OCI-LY1 (cell line): ENCODE measurements around the gene VAV2.

ENCODE experiments used
- H2AFZ ChIP-seq: fragments of 200-600 bp; sonication (generic), shearing (Covaris generic); 2 replicates; pipeline ENCODE4 v1.6.0; 2014; ENCODE audit warnings: antibody characterized with exemption, mild to moderate bottlenecking, low read length
- H3F3A ChIP-seq: fragments of 200-600 bp; sonication (generic), shearing (Covaris generic); 2 replicates; pipeline ENCODE4 v1.6.0; 2014; ENCODE audit warnings: mild to moderate bottlenecking, antibody characterized with exemption, low read length, moderate library complexity; ENCODE audit not compliant: insufficient read depth
- H3K27ac ChIP-seq: fragments of 200-600 bp; sonication (generic); 2 replicates; pipeline ENCODE4 v1.5.1; 2014; ENCODE audit warnings: low read length, mixed run types, mild to moderate bottlenecking, low read depth; ENCODE audit not compliant: poor library complexity, severe bottlenecking
- H3K27me3 ChIP-seq: fragments of 200-600 bp; sonication (generic); 2 replicates; pipeline ENCODE4 v1.6.0; 2014; ENCODE audit warnings: antibody characterized with exemption, mild to moderate bottlenecking, low read length, moderate library complexity; ENCODE audit not compliant: insufficient read depth
- H3K36me3 ChIP-seq: fragments of 200-600 bp; sonication (generic); 2 replicates; pipeline ENCODE4 v1.6.1; 2014; ENCODE audit warnings: mild to moderate bottlenecking, antibody characterized with exemption, low read length, moderate library complexity, mixed read lengths; ENCODE audit not compliant: insufficient read depth
- H3K4me1 ChIP-seq: fragments of 200-600 bp; sonication (generic); 2 replicates; pipeline ENCODE4 v1.5.1; 2014; ENCODE audit warnings: mild to moderate bottlenecking, low read length, moderate library complexity; ENCODE audit not compliant: insufficient read depth, severe bottlenecking
- H3K4me2 ChIP-seq: fragments of 200-600 bp; sonication (generic), shearing (Covaris generic); 2 replicates; pipeline ENCODE4 v1.6.1; 2014; ENCODE audit warnings: low read length
- H3K4me3 ChIP-seq: fragments of 200-600 bp; sonication (generic); 2 replicates; pipeline ENCODE4 v1.5.1; 2014; ENCODE audit warnings: low read length, low read depth, mild to moderate bottlenecking, mixed read lengths; ENCODE audit not compliant: poor library complexity, severe bottlenecking
- H3K79me2 ChIP-seq: fragments of 200-600 bp; shearing (Covaris generic); 2 replicates; pipeline ENCODE4 v1.6.1; 2016; ENCODE audit warnings: mixed run types, low read length, mixed read lengths; ENCODE audit not compliant: insufficient read depth
- H3K9ac ChIP-seq: fragments of 200-600 bp; sonication (generic), shearing (Covaris generic); 2 replicates; pipeline ENCODE4 v1.6.1; 2014; ENCODE audit warnings: mild to moderate bottlenecking, low read length, mixed read lengths
- H3K9me2 ChIP-seq: fragments of 200-600 bp; sonication (generic), shearing (Covaris generic); 2 replicates; pipeline ENCODE4 v1.6.1; 2014; ENCODE audit warnings: low read depth, mild to moderate bottlenecking, low read length, mixed read lengths
- H3K9me3 ChIP-seq: fragments of 200-600 bp; shearing (Covaris generic); 2 replicates; pipeline ENCODE4 v1.6.1; 2014; ENCODE audit warnings: low read length, mixed read lengths
- H4K20me1 ChIP-seq: fragments of 200-600 bp; sonication (generic), shearing (Covaris generic); 2 replicates; pipeline ENCODE4 v1.6.0; 2016; ENCODE audit warnings: mild to moderate bottlenecking, low read length; ENCODE audit not compliant: insufficient read depth
- CTCF ChIP-seq: fragments of 200-600 bp; sonication (generic), shearing (Covaris generic); IDR thresholded peaks from 2 replicates; pipeline ENCODE4 v1.5.1; 2017; ENCODE audit warnings: mild to moderate bottlenecking, antibody characterized with exemption, low read length, moderate library complexity, mixed read lengths
- EZH2 ChIP-seq: fragments of 200-600 bp; sonication (generic), shearing (Covaris generic); IDR thresholded peaks from 2 replicates; pipeline ENCODE4 v1.8.0; 2017; ENCODE audit warnings: borderline replicate concordance, mixed run types, mild to moderate bottlenecking, antibody characterized with exemption, low read length, moderate library complexity, mixed read lengths

The VAV2 gene

GRCh38 chr9:133971121-133971951 lies 20.8 kb downstream of the VAV2 start:
- TF ChIP-seq CTCF: no peak
- TF ChIP-seq EZH2: no peak
- Histone ChIP-seq H3F3A (no peaks in the 10 kb centered on the region), H2AFZ (no peak overlapping the region), H3K9ac (no peak overlapping the region), H3K27me3 (peaks cover 6% of the 10 kb centered on the region; the same call in 1 of the 2 replicates), H3K4me2 (no peak overlapping the region), H3K9me3 (no peaks in the 10 kb centered on the region), H3K27ac (no peak overlapping the region), H3K4me3 (no peak overlapping the region), H3K36me3 (no peaks in the 10 kb centered on the region), H3K4me1 (no peaks in the 10 kb centered on the region), H3K79me2 (no peaks in the 10 kb centered on the region), H4K20me1 (no peaks in the 10 kb centered on the region), H3K9me2 (no peaks in the 10 kb centered on the region)

GRCh38 chr9:133970581-133971058 lies 21.5 kb downstream of the VAV2 start:
- no peaks in the 10 kb centered on the region for H4K20me1 ChIP-seq
- no peak overlapping the region for H2AFZ ChIP-seq
- H3K27ac ChIP-seq: no peak overlapping the region
- no peaks in the 10 kb centered on the region for H3K9me2 ChIP-seq
- no peaks in the 10 kb centered on the region for H3K4me1 ChIP-seq
- no peaks in the 10 kb centered on the region for H3K36me3 ChIP-seq
- H3K4me3 ChIP-seq: no peak overlapping the region
- peaks cover 11% of the 10 kb centered on the region; the same call in 1 of the 2 replicates for H3K27me3 ChIP-seq
- no peaks in the 10 kb centered on the region for H3K9me3 ChIP-seq
- H3K9ac ChIP-seq: no peak overlapping the region
- H3K4me2 ChIP-seq: no peak overlapping the region
- no peaks in the 10 kb centered on the region for H3K79me2 ChIP-seq
- TF ChIP-seq EZH2: no peak
- no peak for TF ChIP-seq CTCF
- H3F3A ChIP-seq: no peaks in the 10 kb centered on the region

- Histone ChIP-seq H3K4me3 (no peak overlapping the region), H3K36me3 (no peaks in the 10 kb centered on the region), H3K9me3 (no peaks in the 10 kb centered on the region), H3K9ac (no peak overlapping the region), H3K79me2 (no peaks in the 10 kb centered on the region), H3K4me2 (no peak overlapping the region), H3K4me1 (no peaks in the 10 kb centered on the region), H3F3A (no peaks in the 10 kb centered on the region), H3K9me2 (no peaks in the 10 kb centered on the region), H2AFZ (no peak overlapping the region), H3K27ac (no peak overlapping the region), H4K20me1 (no peaks in the 10 kb centered on the region), H3K27me3 (peaks cover 11% of the 10 kb centered on the region; the same call in 1 of the 2 replicates)
- no peak for TF ChIP-seq EZH2
Measured at GRCh38 chr9:133969681-133970580, 22.2 kb downstream of the VAV2 start.
